GM19467 (cell line): ENCODE data around the gene MS4A2.
"Not testable (repeated sequence)": the region's sequence is repeated elsewhere in the genome, so short reads cannot be mapped to it uniquely, and the experiment has no call there.

Experiments used
- ATAC-seq: cut with Tn5 transposase; IDR thresholded peaks from one replicate; pipeline ENCODE4 v1.9.1; 2021; ENCODE audit warnings: mild to moderate bottlenecking, moderate library complexity; ENCODE audit not compliant: unreplicated experiment

MS4A2 gene

DNA sequence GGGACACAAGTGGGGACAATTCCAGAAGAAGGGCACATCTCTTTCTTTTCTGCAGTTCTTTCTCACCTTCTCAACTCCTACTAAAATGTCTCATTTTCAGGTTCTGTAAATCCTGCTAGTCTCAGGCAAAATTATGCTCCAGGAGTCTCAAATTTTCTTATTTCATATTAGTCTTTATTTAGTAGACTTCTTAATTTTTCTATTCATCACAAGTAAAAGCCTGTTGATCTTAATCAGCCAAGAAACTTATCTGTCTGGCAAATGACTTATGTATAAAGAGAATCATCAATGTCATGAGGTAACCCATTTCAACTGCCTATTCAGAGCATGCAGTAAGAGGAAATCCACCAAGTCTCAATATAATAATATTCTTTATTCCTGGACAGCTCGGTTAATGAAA, at the start of gene MS4A2:
MS4A2 (plus strand) TSS at position 301 of the 400 bp plus-strand sequence. CDS start 102 bp downstream, outside the sequence.
- ATAC-seq: no peak

DNA sequence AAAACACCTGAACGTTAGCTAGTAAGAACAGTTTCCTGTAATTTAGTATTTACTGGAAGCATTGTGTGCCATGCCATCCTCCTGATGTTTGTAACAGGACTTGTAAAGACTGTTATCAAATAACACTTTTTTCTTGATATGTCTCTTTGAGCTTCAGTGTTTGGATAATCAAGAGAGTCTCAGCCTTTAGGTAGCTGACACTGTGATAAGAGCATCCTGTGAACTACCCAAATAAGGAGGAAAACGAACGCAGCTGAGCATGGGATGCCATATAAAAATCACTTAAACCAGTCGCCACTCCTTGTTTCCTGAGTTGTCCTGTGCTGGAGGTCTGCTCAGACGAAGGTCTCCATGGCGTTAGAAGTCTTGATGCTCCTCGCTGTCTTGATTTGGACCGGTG, 48.4 kb upstream of the MS4A2 start, which contains the start of gene OOSP2:
OOSP2 (plus strand) TSS at position 301 of the 400 bp plus-strand sequence; CDS start at position 352, 51 bp downstream.
- no peak for ATAC-seq

DNA sequence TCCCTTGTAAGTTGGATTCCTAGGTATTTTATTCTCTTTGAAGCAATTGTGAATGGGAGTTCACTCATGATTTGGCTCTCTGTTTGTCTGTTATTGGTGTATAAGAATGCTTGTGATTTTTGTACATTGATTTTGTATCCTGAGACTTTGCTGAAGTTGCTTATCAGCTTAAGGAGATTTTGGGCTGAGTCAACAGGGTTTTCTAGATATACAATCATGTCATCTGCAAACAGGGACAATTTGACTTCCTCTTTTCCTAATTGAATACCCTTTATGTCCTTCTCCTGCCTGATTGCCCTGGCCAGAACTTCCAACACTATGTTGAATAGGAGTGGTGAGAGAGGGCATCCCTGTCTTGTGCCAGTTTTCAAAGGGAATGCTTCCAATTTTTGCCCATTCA, 38.0 kb upstream of the MS4A2 start:
- not testable (repeated sequence) for ATAC-seq

DNA sequence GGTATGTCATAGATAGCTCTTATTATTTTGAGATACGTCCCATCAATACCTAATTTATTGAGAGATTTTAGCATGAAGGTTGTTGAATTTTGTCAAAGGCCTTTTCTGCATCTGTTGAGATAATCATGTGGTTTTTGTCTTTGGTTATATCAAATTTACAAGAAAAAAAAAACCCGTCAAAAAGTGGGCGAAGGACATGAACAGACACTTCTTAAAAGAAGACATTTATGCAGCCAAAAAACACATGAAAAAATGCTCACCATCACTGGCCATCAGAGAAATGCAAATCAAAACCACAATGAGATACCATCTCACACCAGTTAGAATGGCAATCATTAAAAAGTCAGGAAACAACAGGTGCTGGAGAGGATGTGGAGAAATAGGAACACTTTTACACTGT, 37.6 kb upstream of the MS4A2 start:
- ATAC-seq: not testable (repeated sequence)

DNA sequence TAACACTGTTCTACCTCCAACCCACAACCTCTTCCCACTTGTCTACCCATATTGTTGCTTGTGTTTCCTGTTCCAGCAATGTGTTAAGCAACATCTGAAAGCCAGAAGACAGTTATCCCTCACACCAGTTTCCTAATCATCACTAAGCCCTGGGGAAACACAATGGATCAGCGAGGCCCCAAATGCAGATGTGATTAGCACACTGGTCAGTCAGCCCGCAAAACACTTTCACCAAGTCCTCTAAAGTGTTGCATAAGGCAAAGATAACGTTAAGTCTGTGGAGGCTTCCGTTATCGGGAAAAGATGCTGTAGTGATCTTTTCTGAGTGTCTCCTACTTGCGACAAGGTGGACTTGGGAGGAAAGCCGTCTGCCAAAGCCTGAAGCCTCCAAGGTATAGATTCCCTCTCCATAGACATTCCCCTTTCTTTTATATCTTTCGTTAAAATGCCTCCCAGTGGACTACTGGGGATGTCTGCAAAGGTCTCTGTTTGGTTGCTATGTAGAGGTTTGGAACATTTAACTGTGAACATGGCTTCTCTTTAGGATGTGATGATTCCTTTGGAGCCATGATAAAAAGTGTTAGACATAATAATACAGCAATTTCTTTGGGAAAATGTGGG, 32.0 kb upstream of the MS4A2 start, which contains the start of gene MS4A3:
MS4A3 (plus strand) TSS at position 317 of the 621 bp plus-strand sequence. CDS start 4,496 bp downstream, outside the sequence.
- ATAC-seq: no peak

DNA sequence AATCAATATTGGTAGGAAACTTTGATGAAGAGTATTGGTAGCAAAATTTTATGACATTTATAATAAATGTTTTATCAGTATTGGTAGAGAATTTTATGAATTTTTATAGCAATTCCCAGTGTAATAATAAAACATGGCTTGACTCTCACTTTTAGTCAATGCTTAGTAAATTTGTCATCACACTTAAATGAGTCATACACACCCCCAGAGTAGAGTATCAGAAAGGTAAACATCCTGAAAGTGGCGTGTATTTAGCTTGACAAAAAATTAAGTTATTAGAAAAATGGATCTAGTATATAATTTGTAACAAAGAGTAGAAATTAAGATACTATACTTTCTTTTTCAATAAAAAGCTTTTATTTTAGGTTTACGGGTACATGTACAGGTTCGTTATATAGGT, 29.4 kb upstream of the MS4A2 start:
- no peak for ATAC-seq

DNA sequence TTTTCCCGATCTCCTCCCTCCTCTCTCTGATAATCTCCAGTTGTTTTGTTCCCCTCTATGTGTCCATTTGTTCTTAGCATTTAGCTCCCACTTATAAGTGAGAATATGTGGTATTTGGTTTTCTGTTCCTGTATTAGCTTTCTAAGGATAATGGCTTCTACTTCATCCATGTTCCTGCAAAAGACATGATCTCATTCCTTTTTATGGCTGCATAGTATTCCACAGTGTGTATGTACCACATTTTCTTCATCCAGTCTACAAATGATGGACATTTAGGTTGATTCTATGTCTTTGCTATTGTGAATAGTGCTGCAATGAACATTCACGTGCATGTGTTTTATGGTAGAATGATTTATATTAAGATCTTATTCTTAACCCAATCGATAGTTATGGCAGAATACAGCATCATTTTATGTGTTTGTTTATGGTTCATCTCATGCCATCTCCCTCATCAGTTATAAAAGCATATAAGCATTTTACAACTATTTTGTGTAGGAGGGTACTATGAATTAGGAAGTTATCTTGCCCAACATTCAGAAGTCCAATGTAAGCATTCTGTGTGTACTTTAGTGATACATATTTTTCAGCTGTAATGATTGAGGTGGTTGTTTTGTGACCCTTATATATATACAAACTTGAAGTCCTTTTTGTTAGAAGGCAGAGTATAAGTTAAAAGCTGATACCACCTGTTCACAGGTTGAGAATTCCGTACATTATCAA, 28.8 kb upstream of the MS4A2 start:
- no peak for ATAC-seq

DNA sequence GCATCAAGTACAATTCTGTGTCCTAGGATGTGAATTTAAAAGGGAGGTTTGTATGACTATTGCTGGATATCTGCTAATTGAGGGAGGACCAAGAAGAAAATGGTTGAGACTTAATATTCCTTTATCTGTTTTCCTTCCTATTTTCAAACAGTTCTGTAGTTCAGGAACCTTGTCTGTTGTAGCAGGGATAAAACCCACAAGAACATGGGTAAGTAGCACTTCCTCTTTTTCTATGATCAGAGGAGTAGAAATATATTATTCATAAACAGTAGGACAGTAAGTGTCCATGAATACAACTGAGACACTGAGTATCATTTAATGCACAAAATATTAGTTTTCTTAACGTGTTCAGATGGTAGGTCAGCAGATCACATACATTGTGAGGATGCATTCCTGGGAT, 24.4 kb upstream of the MS4A2 start:
- ATAC-seq: no peak

DNA sequence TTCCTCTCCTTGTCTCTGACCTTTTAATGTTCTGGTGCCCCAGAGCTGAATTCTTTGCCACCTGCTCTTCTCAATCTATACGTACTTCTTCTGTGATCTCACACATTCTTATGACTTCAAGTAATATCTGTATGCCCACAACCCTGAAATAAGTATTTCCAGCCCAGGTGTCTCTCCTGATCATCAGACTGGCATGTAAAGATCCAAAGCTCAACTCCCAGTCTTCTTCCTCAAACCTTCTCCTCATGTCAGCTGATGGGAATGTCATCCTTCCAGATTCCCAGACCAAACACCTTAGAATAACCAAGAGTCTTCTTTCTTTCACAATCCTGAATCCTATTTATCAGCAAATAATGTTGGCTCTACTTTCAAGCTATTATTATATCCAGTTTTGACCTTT, 22.7 kb upstream of the MS4A2 start:
- ATAC-seq: no peak

DNA sequence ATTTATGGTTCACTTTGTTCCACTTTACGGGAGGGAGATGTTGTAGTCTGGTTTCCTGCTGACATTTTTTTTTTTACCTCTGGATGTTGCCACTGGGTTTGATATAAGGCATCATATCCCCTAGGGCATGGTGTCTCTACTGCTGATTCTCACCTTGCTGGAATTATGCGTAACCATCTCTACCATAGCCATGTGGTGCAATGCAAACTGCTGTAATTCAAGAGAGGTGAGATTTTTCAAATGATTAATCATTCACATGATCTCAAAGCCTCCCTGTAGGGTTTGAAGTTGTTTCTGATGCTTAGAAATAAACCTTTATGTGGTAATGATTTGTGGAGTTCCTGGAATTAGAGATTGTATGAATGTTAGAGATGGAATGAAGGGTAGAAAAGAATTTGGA, 19.0 kb upstream of the MS4A2 start:
- ATAC-seq: no peak

DNA sequence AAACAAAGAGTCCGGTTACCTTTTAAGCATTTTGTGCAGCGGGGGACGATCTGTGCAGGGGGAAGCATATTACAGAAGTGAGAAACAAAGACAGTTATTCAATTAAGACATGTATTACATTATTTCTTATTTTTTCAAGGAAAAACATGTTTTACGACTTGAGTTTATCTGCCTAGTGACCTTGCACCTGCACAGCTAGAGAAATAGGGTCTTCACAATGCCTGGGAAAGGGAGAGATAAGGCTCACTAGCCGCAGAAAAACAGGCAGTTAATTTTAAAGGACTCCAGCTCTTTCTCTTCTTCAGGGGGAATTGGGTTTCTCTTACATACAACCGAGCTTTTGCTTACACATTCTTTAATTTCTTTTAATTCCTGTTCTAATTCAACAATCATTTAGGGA, 16.8 kb upstream of the MS4A2 start:
- not testable (repeated sequence) for ATAC-seq

DNA sequence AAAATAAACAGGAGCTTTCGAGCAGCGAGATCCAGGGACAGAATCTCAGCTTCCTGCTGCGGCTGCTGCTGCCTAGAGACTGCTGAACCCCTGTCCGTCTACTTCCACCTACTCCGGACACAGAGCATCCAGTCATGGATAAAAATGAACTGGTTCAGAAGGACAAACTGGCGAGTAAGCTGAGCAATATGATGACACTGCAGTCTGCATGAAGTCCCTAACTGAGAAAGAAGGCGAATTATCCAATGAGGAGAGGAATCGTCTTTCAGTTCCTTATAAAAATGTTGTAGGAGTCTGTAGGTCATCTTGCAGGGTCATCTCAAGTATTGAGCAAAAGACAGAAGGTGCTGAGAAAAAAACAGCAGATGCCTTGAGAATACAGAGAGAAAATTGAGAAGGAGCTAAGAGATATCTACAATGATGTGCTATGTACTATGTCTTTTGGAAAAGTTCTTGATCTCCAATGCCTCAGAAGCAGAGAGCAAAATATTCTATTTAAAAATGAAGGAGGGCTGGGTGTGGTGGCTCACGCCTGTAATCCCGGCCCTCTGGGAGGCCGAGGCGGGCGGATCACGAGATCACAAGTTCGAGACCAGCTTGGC, 11.1 kb upstream of the MS4A2 start:
- no peak for ATAC-seq

DNA sequence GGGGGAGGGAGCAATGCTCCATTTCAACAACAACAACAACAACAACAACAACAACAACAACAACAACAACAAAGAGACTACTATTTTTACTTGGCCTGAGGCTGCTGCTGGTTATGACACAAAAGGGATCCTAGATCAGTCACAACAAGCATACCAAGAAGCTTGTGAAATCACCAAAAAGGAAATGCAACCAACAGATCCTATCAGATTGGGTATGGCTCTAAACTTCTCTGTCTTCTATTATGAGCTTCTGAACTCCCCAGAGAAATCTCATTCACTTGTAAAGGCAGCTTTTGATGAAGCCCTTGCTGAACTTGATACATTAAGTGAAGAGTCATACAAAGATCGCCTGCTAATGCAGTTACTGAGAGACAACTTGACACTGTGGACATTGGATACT, 10.5 kb upstream of the MS4A2 start:
- no peak for ATAC-seq

DNA sequence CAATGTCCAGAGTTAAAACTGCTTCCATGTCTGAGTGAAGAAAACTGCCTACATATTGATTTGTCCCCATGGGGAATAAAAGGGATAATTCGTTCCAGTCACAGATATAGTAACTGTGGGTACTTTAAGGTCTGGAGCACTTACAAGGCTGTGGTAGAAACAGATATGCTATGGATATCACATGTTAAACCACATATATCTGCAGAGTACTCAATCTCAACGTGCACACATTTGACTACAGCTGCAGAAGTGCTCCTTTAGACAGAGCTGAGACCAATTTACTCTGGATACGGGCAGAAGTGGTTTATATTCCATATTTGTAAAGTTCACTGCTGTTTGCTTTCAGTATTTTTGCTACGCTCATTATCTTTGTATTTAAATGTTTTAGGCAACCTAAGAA, 9.7 kb upstream of the MS4A2 start:
- no peak for ATAC-seq

DNA sequence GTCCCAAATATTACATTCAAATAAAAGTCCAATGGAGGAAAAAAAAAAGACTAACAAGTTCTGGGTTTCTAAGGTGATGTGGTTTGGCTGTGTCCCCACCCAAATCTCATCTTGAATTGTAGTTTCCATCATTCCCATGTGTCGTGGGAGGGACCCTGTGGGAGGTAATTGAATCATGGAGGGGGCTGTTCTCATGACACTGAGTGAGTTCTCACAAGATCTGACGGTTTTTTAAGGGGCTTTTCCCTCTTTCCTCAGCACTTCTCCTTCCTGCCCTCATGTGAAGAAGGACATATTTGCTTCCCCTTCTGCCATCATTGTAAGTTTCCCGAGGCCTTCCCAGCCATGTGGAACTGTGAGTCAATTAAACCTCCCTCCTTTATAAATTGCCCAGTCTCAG, 7.9 kb upstream of the MS4A2 start:
- no peak for ATAC-seq

DNA sequence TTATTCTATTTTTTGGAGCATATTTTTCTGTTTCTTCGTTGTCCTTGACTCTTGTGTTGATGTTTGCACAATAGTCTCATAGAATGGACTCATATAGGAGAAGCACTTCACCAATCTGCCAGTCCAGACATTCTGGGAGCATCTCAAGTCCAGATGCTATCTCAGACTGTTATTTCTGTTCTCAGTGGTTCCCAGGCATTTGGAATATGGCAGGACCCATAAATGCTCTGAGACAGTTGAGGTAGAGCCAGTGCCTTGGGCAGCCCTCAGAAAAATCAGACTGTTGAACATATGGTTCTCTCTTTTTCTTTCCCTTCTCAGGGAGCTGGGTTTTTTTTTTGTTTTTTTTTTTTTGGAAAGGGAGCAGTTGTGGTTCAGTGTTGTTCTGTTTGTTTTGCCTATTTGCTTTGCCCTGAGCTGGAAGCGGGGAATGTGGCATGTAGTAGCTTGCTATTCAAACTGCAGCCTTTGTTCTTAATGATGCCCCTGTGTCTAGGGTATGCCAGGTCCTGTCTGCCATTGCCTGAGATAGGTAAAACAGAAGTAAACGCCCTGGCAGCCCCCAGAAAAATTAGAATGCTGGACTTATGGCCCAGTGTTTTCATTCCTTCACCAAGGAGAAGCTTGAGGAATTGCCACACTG, 3.7 kb upstream of the MS4A2 start:
- ATAC-seq: no peak

DNA sequence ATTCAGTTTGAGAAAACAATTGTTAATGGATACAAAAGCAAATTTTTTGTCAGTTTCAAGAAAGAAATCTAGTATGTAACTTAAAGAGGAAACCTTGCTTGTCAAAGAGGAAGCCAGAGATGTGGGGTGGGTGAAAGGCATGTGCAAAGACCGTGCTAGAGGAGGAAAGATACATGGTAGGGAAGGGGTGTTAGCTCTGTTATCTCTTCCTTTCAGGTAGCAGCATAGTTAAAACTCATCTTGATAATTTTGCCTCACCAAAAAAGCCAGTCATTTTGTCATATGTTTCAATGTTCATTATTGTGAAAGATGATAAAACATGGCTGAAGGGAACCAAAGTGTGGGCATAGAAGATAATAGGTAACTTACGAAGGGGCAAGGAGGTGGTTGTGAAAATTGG, 2.6 kb upstream of the MS4A2 start:
- no peak for ATAC-seq

DNA sequence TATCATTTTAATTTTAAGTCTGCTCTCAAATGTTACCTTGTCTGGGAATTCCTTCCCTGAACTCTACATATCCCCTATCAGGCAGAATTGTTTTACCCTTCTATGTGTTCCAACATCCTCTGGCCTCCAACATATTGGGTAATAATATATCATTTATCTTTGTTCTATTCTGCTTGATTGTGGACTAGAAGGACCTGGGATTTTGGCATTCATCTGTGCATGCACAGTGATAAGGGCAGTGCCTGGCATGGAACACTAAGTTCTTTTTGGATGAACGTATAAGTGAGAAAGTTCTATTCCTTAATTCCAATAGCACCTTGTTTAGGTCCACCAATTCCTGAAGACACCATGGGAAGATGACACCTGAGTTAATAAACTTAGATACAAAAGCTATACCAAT, 1.2 kb upstream of the MS4A2 start:
- no peak for ATAC-seq

DNA sequence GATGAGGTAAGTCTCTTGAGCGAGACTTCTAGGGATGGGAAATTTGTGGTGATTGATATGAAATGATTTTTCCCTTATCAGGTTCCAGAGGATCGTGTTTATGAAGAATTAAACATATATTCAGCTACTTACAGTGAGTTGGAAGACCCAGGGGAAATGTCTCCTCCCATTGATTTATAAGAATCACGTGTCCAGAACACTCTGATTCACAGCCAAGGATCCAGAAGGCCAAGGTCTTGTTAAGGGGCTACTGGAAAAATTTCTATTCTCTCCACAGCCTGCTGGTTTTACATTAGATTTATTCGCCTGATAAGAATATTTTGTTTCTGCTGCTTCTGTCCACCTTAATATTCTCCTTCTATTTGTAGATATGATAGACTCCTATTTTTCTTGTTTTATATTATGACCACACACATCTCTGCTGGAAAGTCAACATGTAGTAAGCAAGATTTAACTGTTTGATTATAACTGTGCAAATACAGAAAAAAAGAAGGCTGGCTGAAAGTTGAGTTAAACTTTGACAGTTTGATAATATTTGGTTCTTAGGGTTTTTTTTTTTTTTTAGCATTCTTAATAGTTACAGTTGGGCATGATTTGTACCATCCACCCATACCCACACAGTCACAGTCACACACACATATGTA, 7.1 kb downstream of the MS4A2 start:
- no peak for ATAC-seq

DNA sequence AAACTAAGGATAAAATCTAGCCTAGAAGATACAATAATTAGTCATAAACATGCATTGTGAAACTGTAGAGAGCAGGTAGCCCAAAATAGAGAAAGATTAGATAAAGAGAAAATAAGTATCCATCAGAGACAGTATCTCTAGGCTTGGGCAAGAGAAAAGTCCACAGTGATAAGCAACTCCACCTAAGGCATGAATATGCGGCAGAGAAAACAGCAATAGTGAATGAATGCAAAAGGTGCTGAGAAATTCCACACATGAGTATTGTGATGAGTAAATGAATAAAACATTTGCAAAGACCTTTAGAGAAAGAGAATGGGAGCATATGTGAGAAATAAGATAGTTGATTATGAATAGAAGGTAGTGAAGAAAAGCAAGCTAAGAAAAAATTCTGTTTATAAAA, 8.7 kb downstream of the MS4A2 start:
- ATAC-seq: no peak

DNA sequence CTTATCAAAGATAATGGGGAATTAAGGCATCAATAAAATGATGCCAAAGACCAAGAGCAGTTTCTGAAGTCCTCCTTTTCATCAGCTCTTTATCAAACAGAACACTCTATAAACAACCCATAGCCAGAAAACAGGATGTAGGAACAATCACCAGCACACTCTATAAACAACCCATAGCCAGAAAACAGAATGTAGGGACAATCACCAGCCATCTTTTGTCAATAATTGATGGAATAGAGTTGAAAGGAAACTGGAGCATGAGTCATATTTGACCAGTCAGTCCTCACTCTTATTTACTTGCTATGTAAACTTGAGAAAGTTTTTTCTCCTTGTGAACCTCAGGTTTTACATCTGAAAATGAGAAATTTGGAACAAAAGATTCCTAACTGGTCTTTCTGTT, 10.0 kb downstream of the MS4A2 start:
- no peak for ATAC-seq
